HCT116 (cell line): ENCODE results near the gene FCF1. TPM values are rescaled to one million over a fixed set of nuclear protein-coding genes. Genes with fewer than 3 reads are reported as not detected.

Experiments used
- ATAC-seq: fragments of 200-7000 bp; cut with Tn5 transposase; 2 replicates; pipeline ENCODE4 v1.9.1; 2020; ENCODE audit warnings: mild to moderate bottlenecking, moderate library complexity
- BruUV-seq: library from RNA; stranded (reverse); fragments of 400-500 nt; replicated peaks from 2 replicates; lab custom pipeline; 2021; lab: Mats Ljungman, UMichigan
- CTCF ChIA-PET: fragments of 300-600 bp; sonication (Branson Sonifier 250); formaldehyde crosslinking; loops from one replicate; lab custom pipeline; 2021; ENCODE audit warnings: antibody characterized with exemption; lab: Charles Lee
- POLR2A ChIA-PET: fragments of 300-600, 350-600 bp; sonication (Branson Sonifier 250); formaldehyde crosslinking; loops from one replicate; lab custom pipeline; 2021; ENCODE audit warnings: antibody characterized with exemption; lab: Charles Lee
- RAD21 ChIA-PET, 2 experiments: fragments of 300-600 bp; sonication (Branson Sonifier 250); formaldehyde crosslinking; loops; one replicate each; lab custom pipeline; 2023; ENCODE audit warnings: low total read pairs in 2 of 2; ENCODE audit not compliant: uncharacterized antibody in 2 of 2, unreplicated experiment in 2 of 2, low non-redundant PET in 1 of 2; lab: Charles Lee
- DNase-seq: peaks from one replicate; pipeline ENCODE4 v3.0.0-alpha.2; 2010; ENCODE audit warnings: low read depth, low spot score
- H2AFZ ChIP-seq: fragments of 200-600 bp; shearing (Covaris generic), sonication (generic); 2 replicates; pipeline ENCODE4 v1.6.1; 2017; ENCODE audit warnings: low read depth, mixed run types, mixed read lengths, antibody characterized with exemption, low read length; ENCODE audit not compliant: poor library complexity, severe bottlenecking
- H3K27ac ChIP-seq: 2 replicates; pipeline ENCODE4 v1.5.1; 2012; ENCODE audit warnings: low read depth, low read length
- H3K27me3 ChIP-seq: fragments of 200-600 bp; sonication (generic); 2 replicates; pipeline ENCODE4 v1.6.1; 2016; ENCODE audit warnings: mixed run types, low read length, mixed read lengths; ENCODE audit not compliant: insufficient read depth
- H3K36me3 ChIP-seq, 2 experiments: fragments of 200-500 bp in 1 of 2; fragments of 200-600 bp in 1 of 2; sonication (Bioruptor generic) in 1 of 2; sonication (generic) in 1 of 2; 2 replicates each; pipeline versions ENCODE4 v1.5.1 to v1.6.1; 2014 to 2016; ENCODE audit warnings: low read length in 2 of 2, inconsistent platforms in 1 of 2, mixed read lengths in 1 of 2, mixed run types in 1 of 2; ENCODE audit not compliant: insufficient read depth in 2 of 2, control insufficient read depth in 1 of 2
- H3K4me1 ChIP-seq, 2 experiments: fragments of 200-600 bp in 1 of 2; sonication (generic) in 1 of 2; 2 replicates each; pipeline versions ENCODE4 v1.5.1 to v1.6.1; 2012 to 2017; ENCODE audit warnings: low read length in 2 of 2, inconsistent platforms in 1 of 2, mild to moderate bottlenecking in 1 of 2, mixed read lengths in 1 of 2, mixed run types in 1 of 2, moderate library complexity in 1 of 2; ENCODE audit not compliant: insufficient read depth in 2 of 2, control insufficient read depth in 1 of 2
- H3K4me2 ChIP-seq: fragments of 200-600 bp; sonication (generic); 2 replicates; pipeline ENCODE4 v1.6.1; 2017; ENCODE audit warnings: mixed run types, low read length, mixed read lengths
- H3K4me3 ChIP-seq, 2 experiments: fragments of 200-600 bp in 1 of 2; sonication (generic) in 1 of 2; replicated peaks in 1 of 2; 2 replicates each; pipeline ENCODE4 v1.5.1; 2011 to 2016; ENCODE audit warnings: low read length in 2 of 2, control low read depth in 1 of 2, low read depth in 1 of 2, mild to moderate bottlenecking in 1 of 2, mixed read lengths in 1 of 2, mixed run types in 1 of 2
- H3K79me2 ChIP-seq: fragments of 200-600 bp; sonication (generic); 2 replicates; pipeline ENCODE4 v1.6.1; 2017; ENCODE audit warnings: mild to moderate bottlenecking, mixed run types, low read length, moderate library complexity, mixed read lengths; ENCODE audit not compliant: insufficient read depth
- H3K9ac ChIP-seq: fragments of 200-600 bp; sonication (generic); 2 replicates; pipeline ENCODE4 v1.6.1; 2016; ENCODE audit warnings: low read length, mixed read lengths
- H3K9me2 ChIP-seq: fragments of 200-600 bp; sonication (generic), shearing (Covaris generic); 2 replicates; pipeline ENCODE4 v1.6.1; 2017; ENCODE audit warnings: mixed run types, mild to moderate bottlenecking, moderate library complexity; ENCODE audit not compliant: insufficient read depth
- H3K9me3 ChIP-seq, 2 experiments: fragments of 200-500 bp in 1 of 2; fragments of 200-600 bp in 1 of 2; sonication (Bioruptor generic) in 1 of 2; sonication (generic) in 1 of 2; 2 replicates each; pipeline ENCODE4 v1.6.1; 2014 to 2017; ENCODE audit warnings: low read length in 2 of 2, mixed read lengths in 2 of 2, inconsistent platforms in 1 of 2, low read depth in 1 of 2, mild to moderate bottlenecking in 1 of 2, mixed run types in 1 of 2, moderate library complexity in 1 of 2; ENCODE audit not compliant: control insufficient read depth in 1 of 2, insufficient read depth in 1 of 2
- H4K20me1 ChIP-seq: fragments of 200-600 bp; sonication (generic), shearing (Covaris generic); 2 replicates; pipeline ENCODE4 v1.6.1; 2017; ENCODE audit warnings: mixed run types, mild to moderate bottlenecking, moderate library complexity; ENCODE audit not compliant: insufficient read depth
- CBX3 ChIP-seq: IDR thresholded peaks from 2 replicates; pipeline ENCODE4 v1.6.1; 2012; ENCODE audit warnings: low read depth
- CTCF ChIP-seq, 3 experiments: fragments of 200-600 bp in 1 of 3; sonication (generic) in 1 of 3; IDR thresholded peaks in 2 of 3; conservative IDR thresholded peaks in 1 of 3; 2 replicates each; pipeline ENCODE4 v1.5.1; 2012 to 2017; ENCODE audit warnings: low read depth in 2 of 3, low read length in 2 of 3, antibody characterized with exemption in 1 of 3, borderline replicate concordance in 1 of 3, control low read depth in 1 of 3, mild to moderate bottlenecking in 1 of 3, mixed read lengths in 1 of 3, mixed run types in 1 of 3, moderate library complexity in 1 of 3; ENCODE audit not compliant: insufficient read depth in 1 of 3
- EGR1 ChIP-seq: IDR thresholded peaks from 2 replicates; pipeline ENCODE4 v1.6.1; 2012; ENCODE audit warnings: low read depth
- EZH2 ChIP-seq: fragments of 200-600 bp; sonication (generic); IDR thresholded peaks from 2 replicates; pipeline ENCODE4 v1.6.1; 2017; ENCODE audit warnings: antibody characterized with exemption, mixed run types
- EZH2phosphoT487 ChIP-seq: fragments of 200-600 bp; IDR thresholded peaks from 2 replicates; pipeline ENCODE4 v1.6.1; 2018; ENCODE audit warnings: antibody characterized with exemption, borderline replicate concordance
- FOSL1 ChIP-seq: IDR thresholded peaks from 2 replicates; pipeline ENCODE4 v1.6.1; 2012; ENCODE audit warnings: low read depth
- JUND ChIP-seq: IDR thresholded peaks from 2 replicates; pipeline ENCODE4 v1.6.1; 2012
- MAX ChIP-seq: IDR thresholded peaks from 2 replicates; pipeline ENCODE4 v1.6.1; 2012
- POLR2A ChIP-seq: IDR thresholded peaks from 2 replicates; pipeline ENCODE4 v1.7.0; 2011; ENCODE audit warnings: borderline replicate concordance; ENCODE audit not compliant: insufficient read depth, insufficient read length; ENCODE audit errors: extremely low read depth
- POLR2AphosphoS5 ChIP-seq: IDR thresholded peaks from 2 replicates; pipeline ENCODE4 v1.6.1; 2011; ENCODE audit warnings: mild to moderate bottlenecking, low read depth, low read length, moderate library complexity
- RAD21 ChIP-seq: IDR thresholded peaks from 2 replicates; pipeline ENCODE4 v1.6.1; 2012; ENCODE audit warnings: low read depth, mild to moderate bottlenecking
- REST ChIP-seq: IDR thresholded peaks from 2 replicates; pipeline ENCODE4 v1.6.1; 2012; ENCODE audit warnings: low read depth
- SIN3A ChIP-seq: IDR thresholded peaks from 2 replicates; pipeline ENCODE4 v1.6.1; 2012; ENCODE audit warnings: low read depth
- SP1 ChIP-seq: IDR thresholded peaks from 2 replicates; pipeline ENCODE4 v1.6.1; 2012; ENCODE audit warnings: low read depth
- SRF ChIP-seq: IDR thresholded peaks from 2 replicates; pipeline ENCODE4 v1.6.1; 2012; ENCODE audit warnings: low read depth
- TCF7L2 ChIP-seq: IDR thresholded peaks from 2 replicates; pipeline ENCODE4 v1.7.0; 2011; ENCODE audit warnings: borderline replicate concordance, inconsistent platforms; ENCODE audit not compliant: insufficient read depth, insufficient read length; ENCODE audit errors: extremely low read depth
- YY1 ChIP-seq: IDR thresholded peaks from 2 replicates; pipeline ENCODE4 v1.6.1; 2011; ENCODE audit warnings: low read length, low read depth, moderate library complexity, mild to moderate bottlenecking; ENCODE audit not compliant: insufficient replicate concordance; ENCODE audit errors: extremely low read depth
- ZBTB33 ChIP-seq: IDR thresholded peaks from 2 replicates; pipeline ENCODE4 v1.6.1; 2011; ENCODE audit warnings: mild to moderate bottlenecking, low read length, moderate library complexity; ENCODE audit not compliant: insufficient replicate concordance; ENCODE audit errors: extremely low read depth
- ZFX ChIP-seq: fragments of 450-650 bp; IDR thresholded peaks from 2 replicates; pipeline ENCODE4 v1.6.1; 2017
- ZNF274 ChIP-seq: fragments of 200-500 bp; sonication (Bioruptor generic); IDR thresholded peaks from 2 replicates; pipeline ENCODE4 v1.6.1; 2014; ENCODE audit warnings: mild to moderate bottlenecking, low read depth, low read length, inconsistent platforms
- intact Hi-C: fragments of 100-400 bp; cut with micrococcal nuclease; formaldehyde crosslinking; loops from 2 replicates; pipeline ENCODE4 v1.10.0; 2022
- total RNA-seq: library from RNA; stranded (reverse); gene quantifications from one replicate; pipeline ENCODE4 v1.2.1, GENCODE V29; 2021; ENCODE audit not compliant: unreplicated experiment

The FCF1 gene
- total RNA-seq, 1 experiment from 2014 or later: 69.0 TPM

- ChIA-PET POLR2A (no interaction called here), CTCF (no interaction called here), RAD21 (no interaction called here)
- no peak overlapping the region for H3K9ac ChIP-seq
- no peak overlapping the region for H3K4me3 ChIP-seq
- H3K4me2 ChIP-seq: no peak overlapping the region
- peaks cover 16 to 34% of the 10 kb centered on the region in 2 experiments for H3K36me3 ChIP-seq
- no peak overlapping the region for H3K27ac ChIP-seq
- no peak overlapping the region for H2AFZ ChIP-seq
- no peak for TF ChIP-seq ZBTB33
- TF ChIP-seq RAD21: no peak
- TF ChIP-seq FOSL1: no peak
- TF ChIP-seq CTCF (IDR thresholded peaks at IDR 0.05 in 2 of 3, conservative IDR thresholded peaks at IDR 0.05 in 1 of 3; ENCODE audit: borderline replicate concordance in 1 of 3, insufficient read depth in 1 of 3, low read depth in 2 of 3, low read length in 2 of 3): no peak
- TF ChIP-seq POLR2A: no peak
- TF ChIP-seq REST: no peak
- no peak for TF ChIP-seq TCF7L2
- no peak for TF ChIP-seq MAX
- no peak for TF ChIP-seq SP1
- TF ChIP-seq POLR2AphosphoS5: no peak
- TF ChIP-seq ZFX: no peak
- TF ChIP-seq SRF: no peak
- no peak for TF ChIP-seq CBX3
- no peak for TF ChIP-seq ZNF274
- TF ChIP-seq YY1: no peak
- no peak for TF ChIP-seq EZH2
- no peak for TF ChIP-seq JUND
- TF ChIP-seq EGR1: no peak
- TF ChIP-seq EZH2phosphoT487: no peak
- TF ChIP-seq SIN3A: no peak
- no peak for ATAC-seq
- H3K27me3 ChIP-seq: no peaks in the 10 kb centered on the region
- H3K9me3 ChIP-seq: no peaks in the 10 kb centered on the region
- BruUV-seq: no TSS peak
- H3K4me1 ChIP-seq: peaks cover 0 to 11% of the 10 kb centered on the region in 2 experiments; a peak in 3 of 4 replicates
- no peaks in the 10 kb centered on the region for H4K20me1 ChIP-seq
- DNase-seq: no peak
- intact Hi-C loops: no loop called here
- no peaks in the 10 kb centered on the region for H3K79me2 ChIP-seq
- H3K9me2 ChIP-seq: no peaks in the 10 kb centered on the region
Measured at GRCh38 chr14:74733221-74733620, 20.3 kb downstream of the FCF1 start.
